Esophagus squamous epithelium (tissue), 4 donors: ENCODE results near the gene NFKBIE.

Source experiments
- POLR2A ChIP-seq, 4 donors: fragments of 450-650 bp; IDR thresholded peaks; one replicate each; pipeline ENCODE4 v1.6.1; 2017; ENCODE audit warnings: antibody characterized with exemption in 4 of 4, mild to moderate bottlenecking in 4 of 4, moderate library complexity in 3 of 4
- TF ChIP-seq, protein P1 (sequence below), 6 experiments: fragments of 450-650 bp in 4 of 6; fragments of 200-600 bp in 2 of 6; sonication (generic) in 2 of 6; IDR thresholded peaks; one replicate each; pipeline ENCODE4 v1.5.1; 2016 to 2019; ENCODE audit warnings: antibody characterized with exemption in 6 of 6, mild to moderate bottlenecking in 4 of 6, moderate library complexity in 4 of 6

DNA sequence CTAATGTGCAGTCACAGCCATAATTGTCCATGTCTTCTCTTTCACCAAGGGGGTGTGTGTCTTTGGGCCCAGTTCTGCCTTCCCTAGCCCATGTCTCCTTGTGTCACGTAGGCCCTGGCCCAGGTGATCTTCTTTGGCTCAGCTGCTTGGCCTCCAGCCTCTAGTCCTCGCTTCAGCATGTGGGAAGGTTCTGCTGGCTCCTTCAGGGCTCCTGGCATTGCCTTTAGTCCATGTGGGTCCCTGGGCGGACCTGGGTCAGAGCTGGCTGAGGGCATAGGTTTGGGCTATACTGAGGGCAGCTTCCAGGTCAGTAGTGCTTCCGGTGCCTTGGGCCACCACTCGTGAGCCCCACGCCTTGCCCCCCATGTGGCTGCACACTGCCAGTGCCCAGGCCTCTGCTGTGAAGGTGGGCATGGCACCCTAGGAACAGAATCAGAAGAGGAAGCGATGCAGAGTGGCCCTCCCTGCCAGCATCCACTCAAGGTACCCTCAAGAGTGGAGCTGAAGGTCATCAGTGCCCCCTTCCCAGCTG, 35.0 kb upstream of the NFKBIE start:
- TF ChIP-seq, protein P1, sequence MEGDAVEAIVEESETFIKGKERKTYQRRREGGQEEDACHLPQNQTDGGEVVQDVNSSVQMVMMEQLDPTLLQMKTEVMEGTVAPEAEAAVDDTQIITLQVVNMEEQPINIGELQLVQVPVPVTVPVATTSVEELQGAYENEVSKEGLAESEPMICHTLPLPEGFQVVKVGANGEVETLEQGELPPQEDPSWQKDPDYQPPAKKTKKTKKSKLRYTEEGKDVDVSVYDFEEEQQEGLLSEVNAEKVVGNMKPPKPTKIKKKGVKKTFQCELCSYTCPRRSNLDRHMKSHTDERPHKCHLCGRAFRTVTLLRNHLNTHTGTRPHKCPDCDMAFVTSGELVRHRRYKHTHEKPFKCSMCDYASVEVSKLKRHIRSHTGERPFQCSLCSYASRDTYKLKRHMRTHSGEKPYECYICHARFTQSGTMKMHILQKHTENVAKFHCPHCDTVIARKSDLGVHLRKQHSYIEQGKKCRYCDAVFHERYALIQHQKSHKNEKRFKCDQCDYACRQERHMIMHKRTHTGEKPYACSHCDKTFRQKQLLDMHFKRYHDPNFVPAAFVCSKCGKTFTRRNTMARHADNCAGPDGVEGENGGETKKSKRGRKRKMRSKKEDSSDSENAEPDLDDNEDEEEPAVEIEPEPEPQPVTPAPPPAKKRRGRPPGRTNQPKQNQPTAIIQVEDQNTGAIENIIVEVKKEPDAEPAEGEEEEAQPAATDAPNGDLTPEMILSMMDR (IDR thresholded peaks at IDR 0.05) = no peak
- TF ChIP-seq POLR2A (IDR thresholded peaks at IDR 0.05) = no peak
